Measurements from ENCODE around the gene SELENOO.

The SELENOO gene

GRCh38 chr22:50213263-50213662 lies 12.5 kb downstream of the SELENOO start:
- DNase-seq (ENCODE audit: low spot score) = no peak
- no peak overlapping the region for H4K91ac ChIP-seq (ENCODE audit: low read depth, low read length, poor library complexity)

GRCh38 chr22:50215297-50216054 lies 14.7 kb downstream of the SELENOO start:
- H3K4ac ChIP-seq (ENCODE audit: low read length) = no peak overlapping the region
- no peak overlapping the region for H2BK12ac ChIP-seq (ENCODE audit: low read length)
- H3K4me1 ChIP-seq (ENCODE audit: control insufficient read depth in 2 of 2, insufficient read depth in 1 of 2, low read depth in 1 of 2, low read length in 2 of 2) = no peaks in the 10 kb centered on the region
- H2AK5ac ChIP-seq (ENCODE audit: low read depth, low read length) = no peak overlapping the region
- no peak overlapping the region for H2BK120ac ChIP-seq (ENCODE audit: low read depth, low read length)
- H3K14ac ChIP-seq (ENCODE audit: low read length) = no peak overlapping the region
- H2AFZ ChIP-seq (ENCODE audit: low read length) = no peak overlapping the region
- peaks cover 0 to 2% of the 10 kb centered on the region in 2 donors for H3K9me3 ChIP-seq (replicated peaks in 1 of 2; ENCODE audit: control insufficient read depth in 2 of 2, insufficient read depth in 1 of 2, low read depth in 1 of 2, low read length in 2 of 2)
- H3K27me3 ChIP-seq (ENCODE audit: control insufficient read depth in 3 of 3, insufficient read depth in 3 of 3, low read depth in 1 of 3, low read length in 3 of 3) = no peaks in the 10 kb centered on the region
- H3K79me1 ChIP-seq (ENCODE audit: low read depth, low read length) = peaks cover 8% of the 10 kb centered on the region
- no peak overlapping the region for H3K4me2 ChIP-seq (ENCODE audit: insufficient read depth, low read length, poor library complexity, severe bottlenecking)
- H3K23ac ChIP-seq (ENCODE audit: low read depth, low read length, poor library complexity) = peak overlapping the region; percentile 65
- no peak overlapping the region for H2BK15ac ChIP-seq (ENCODE audit: low read length)
- H4K8ac ChIP-seq (ENCODE audit: low read depth, low read length) = no peak overlapping the region
- H3K18ac ChIP-seq (ENCODE audit: low read length) = no peak overlapping the region
- no peak overlapping the region for H3K4me3 ChIP-seq (ENCODE audit: low read length in 2 of 2)
- DNase-seq (ENCODE audit: low spot score) = no peak
- H2BK5ac ChIP-seq (ENCODE audit: low read length) = no peak overlapping the region
- peaks cover 60 to 89% of the 10 kb centered on the region in 2 donors for H3K36me3 ChIP-seq (replicated peaks in 1 of 2; ENCODE audit: control insufficient read depth in 2 of 2, insufficient read depth in 2 of 2, low read length in 2 of 2)
- H4K91ac ChIP-seq (ENCODE audit: low read depth, low read length, poor library complexity) = no peak overlapping the region
- no peak overlapping the region for H3K27ac ChIP-seq (replicated peaks; ENCODE audit: low read length)
- no CpG with 5 or more reads among the region's 17 CpGs for WGBS, 2 donors (ENCODE audit: extremely low coverage in 2 of 2, insufficient read length in 2 of 2, insufficient replicate concordance in 1 of 2)
- H3K9ac ChIP-seq (ENCODE audit: low read depth, low read length, poor library complexity) = no peak overlapping the region

More at GRCh38 chr22:50213263-50213662, 12.5 kb downstream of the SELENOO start:
- Histone ChIP-seq H3K79me1 (ENCODE audit: low read depth, low read length) (peaks cover 6% of the 10 kb centered on the region), H3K4ac (ENCODE audit: low read length) (no peak overlapping the region), H2BK5ac (ENCODE audit: low read length) (no peak overlapping the region), H3K14ac (ENCODE audit: low read length) (no peak overlapping the region), H2BK120ac (ENCODE audit: low read depth, low read length) (no peak overlapping the region), H3K27ac (replicated peaks; ENCODE audit: low read length) (no peak overlapping the region), H3K4me3 (ENCODE audit: low read length in 2 of 2) (no peak overlapping the region), H3K36me3 (replicated peaks in 1 of 2; ENCODE audit: control insufficient read depth in 2 of 2, insufficient read depth in 2 of 2, low read length in 2 of 2) (peaks cover 49 to 84% of the 10 kb centered on the region in 2 donors), H2BK15ac (ENCODE audit: low read length) (no peak overlapping the region), H2AK5ac (ENCODE audit: low read depth, low read length) (no peak overlapping the region), H3K9me3 (replicated peaks in 1 of 2; ENCODE audit: control insufficient read depth in 2 of 2, insufficient read depth in 1 of 2, low read depth in 1 of 2, low read length in 2 of 2) (peaks cover 0 to 2% of the 10 kb centered on the region in 2 donors), H2BK12ac (ENCODE audit: low read length) (no peak overlapping the region), H3K4me1 (ENCODE audit: control insufficient read depth in 2 of 2, insufficient read depth in 1 of 2, low read depth in 1 of 2, low read length in 2 of 2) (no peaks in the 10 kb centered on the region), H2AFZ (ENCODE audit: low read length) (no peak overlapping the region), H3K4me2 (ENCODE audit: insufficient read depth, low read length, poor library complexity, severe bottlenecking) (no peak overlapping the region), H3K27me3 (ENCODE audit: control insufficient read depth in 3 of 3, insufficient read depth in 3 of 3, low read depth in 1 of 3, low read length in 3 of 3) (no peaks in the 10 kb centered on the region), H3K18ac (ENCODE audit: low read length) (no peak overlapping the region), H3K23ac (ENCODE audit: low read depth, low read length, poor library complexity) (no peak overlapping the region), H3K9ac (ENCODE audit: low read depth, low read length, poor library complexity) (no peak overlapping the region), H4K8ac (ENCODE audit: low read depth, low read length) (no peak overlapping the region)
- no CpG with 5 or more reads among the region's 9 CpGs for WGBS, 2 donors (ENCODE audit: extremely low coverage in 2 of 2, insufficient read length in 2 of 2, insufficient replicate concordance in 1 of 2)

- Histone ChIP-seq H3K14ac (ENCODE audit: low read length) (no peak overlapping the region), H4K8ac (ENCODE audit: low read depth, low read length) (no peak overlapping the region), H2BK5ac (ENCODE audit: low read length) (no peak overlapping the region), H2AFZ (ENCODE audit: low read length) (no peak overlapping the region), H4K91ac (ENCODE audit: low read depth, low read length, poor library complexity) (no peak overlapping the region), H2BK12ac (ENCODE audit: low read length) (no peak overlapping the region), H3K4me1 (ENCODE audit: control insufficient read depth in 2 of 2, insufficient read depth in 1 of 2, low read depth in 1 of 2, low read length in 2 of 2) (no peaks in the 10 kb centered on the region), H2BK120ac (ENCODE audit: low read depth, low read length) (no peak overlapping the region), H3K9ac (ENCODE audit: low read depth, low read length, poor library complexity) (peak overlapping the region; percentile 15), H2BK15ac (ENCODE audit: low read length) (no peak overlapping the region), H2AK5ac (ENCODE audit: low read depth, low read length) (no peak overlapping the region), H3K4me3 (ENCODE audit: low read length in 2 of 2) (no peak overlapping the region), H3K4ac (ENCODE audit: low read length) (no peak overlapping the region), H3K4me2 (ENCODE audit: insufficient read depth, low read length, poor library complexity, severe bottlenecking) (no peak overlapping the region), H3K27ac (replicated peaks; ENCODE audit: low read length) (no peak overlapping the region), H3K27me3 (ENCODE audit: control insufficient read depth in 3 of 3, insufficient read depth in 3 of 3, low read depth in 1 of 3, low read length in 3 of 3) (no peaks in the 10 kb centered on the region), H3K18ac (ENCODE audit: low read length) (no peak overlapping the region), H3K23ac (ENCODE audit: low read depth, low read length, poor library complexity) (peak overlapping the region; percentile 31), H3K79me1 (ENCODE audit: low read depth, low read length) (peaks cover 7% of the 10 kb centered on the region), H3K9me3 (replicated peaks in 1 of 2; ENCODE audit: control insufficient read depth in 2 of 2, insufficient read depth in 1 of 2, low read depth in 1 of 2, low read length in 2 of 2) (peaks cover 0 to under 1% of the 10 kb centered on the region in 2 donors), H3K36me3 (replicated peaks in 1 of 2; ENCODE audit: control insufficient read depth in 2 of 2, insufficient read depth in 2 of 2, low read length in 2 of 2) (peaks cover 61 to 89% of the 10 kb centered on the region in 2 donors)
- WGBS, 2 donors (ENCODE audit: extremely low coverage in 2 of 2, insufficient read length in 2 of 2, insufficient replicate concordance in 1 of 2) = no CpG with 5 or more reads among the region's 15 CpGs
- no peak for DNase-seq (ENCODE audit: low spot score)
Observed at GRCh38 chr22:50216055-50216683, 15.4 kb downstream of the SELENOO start.

All from neuronal stem cell (in vitro differentiated cells).